HG02588 (cell line): ENCODE results near the gene JAZF1.
A peak's percentile ranks its signal among the peaks of the same experiment; 100 is the strongest.

Experiments
- ATAC-seq: cut with Tn5 transposase; IDR thresholded peaks from one replicate; pipeline ENCODE4 v1.9.1; 2021; ENCODE audit warnings: mild to moderate bottlenecking, moderate library complexity; ENCODE audit not compliant: unreplicated experiment

Gene JAZF1

GRCh38 chr7:27952456-27953285 lies 227.9 kb downstream of the JAZF1 start:
- ATAC-seq: no peak

- ATAC-seq: no peak
These were observed 230.5 kb downstream of the JAZF1 start for GRCh38 chr7:27950123-27950522.

GRCh38 chr7:27948861-27949260 lies 231.7 kb downstream of the JAZF1 start:
- ATAC-seq: no peak

- no peak for ATAC-seq
These were observed 232.9 kb downstream of the JAZF1 start for GRCh38 chr7:27947586-27948278.

- no peak for ATAC-seq
These were observed 234.2 kb downstream of the JAZF1 start for GRCh38 chr7:27946351-27946750.

- no peak for ATAC-seq
These were observed 235.4 kb downstream of the JAZF1 start for GRCh38 chr7:27945058-27945795.

GRCh38 chr7:27944643-27945042 lies 236.0 kb downstream of the JAZF1 start:
- ATAC-seq: no peak

- ATAC-seq: no peak
These were observed 237.4 kb downstream of the JAZF1 start for GRCh38 chr7:27943241-27943640.

- no peak for ATAC-seq
These were observed 237.9 kb downstream of the JAZF1 start for GRCh38 chr7:27942711-27943110.

GRCh38 chr7:27941522-27941921 lies 239.1 kb downstream of the JAZF1 start:
- ATAC-seq: no peak

GRCh38 chr7:27940341-27940740 lies 240.3 kb downstream of the JAZF1 start:
- ATAC-seq: no peak

- ATAC-seq: no peak
These were observed 240.7 kb downstream of the JAZF1 start for GRCh38 chr7:27939893-27940292.

GRCh38 chr7:27936768-27937102 lies 243.9 kb downstream of the JAZF1 start:
- no peak for ATAC-seq

- ATAC-seq: no peak
These were observed 244.4 kb downstream of the JAZF1 start for GRCh38 chr7:27936047-27936767.

- ATAC-seq: no peak
These were observed 246.7 kb downstream of the JAZF1 start for GRCh38 chr7:27933671-27934565.

GRCh38 chr7:27930910-27931476 lies 249.6 kb downstream of the JAZF1 start:
- no peak for ATAC-seq

GRCh38 chr7:27929127-27929526 lies 251.5 kb downstream of the JAZF1 start:
- no peak for ATAC-seq

GRCh38 chr7:27928001-27928400 lies 252.6 kb downstream of the JAZF1 start:
- ATAC-seq: no peak

GRCh38 chr7:27925573-27926201 lies 254.9 kb downstream of the JAZF1 start:
- ATAC-seq: peak; percentile 76
